Mesothelial cell of epicardium (in vitro differentiated cells): Measurements from ENCODE around the gene CCDC32. TPM values are rescaled to one million over a fixed set of nuclear protein-coding genes. Genes with fewer than 3 reads are reported as not detected.

Experiments
- DNase-seq, 2 experiments: peaks; one replicate each; pipeline ENCODE4 v3.0.0; 2021; ENCODE audit warnings: low spot score in 2 of 2; ENCODE audit not compliant: unreplicated experiment in 2 of 2
- H3K27ac Mint-ChIP-seq: 2 replicates; pipeline ENCODE4 v1.8.0; 2021; ENCODE audit warnings: mixed read lengths
- H3K27me3 Mint-ChIP-seq: 2 replicates; pipeline ENCODE4 v1.8.0; 2021; ENCODE audit warnings: low read depth, mixed read lengths
- H3K36me3 Mint-ChIP-seq: 2 replicates; pipeline ENCODE4 v1.8.0; 2021; ENCODE audit warnings: mixed read lengths
- H3K4me1 Mint-ChIP-seq: 2 replicates; pipeline ENCODE4 v1.8.0; 2021; ENCODE audit warnings: mixed read lengths
- H3K4me3 Mint-ChIP-seq: 2 replicates; pipeline ENCODE4 v1.8.0; 2021; ENCODE audit warnings: mild to moderate bottlenecking, moderate library complexity, mixed read lengths
- H3K9me3 Mint-ChIP-seq: 2 replicates; pipeline ENCODE4 v1.8.0; 2021; ENCODE audit warnings: mixed read lengths
- total RNA-seq: library from RNA; stranded (reverse); gene quantifications from 3 replicates; pipeline ENCODE4 v1.2.1, GENCODE V29; 2021
- TF ChIP-seq, protein P1 (sequence below): fragments of 200-600 bp; sonication (generic); IDR thresholded peaks from one replicate; pipeline ENCODE4 v1.5.0; 2021; ENCODE audit warnings: antibody characterized with exemption; ENCODE audit not compliant: unreplicated experiment

The CCDC32 gene
- total RNA-seq, 1 donor from 2014 or later, result 28.8 TPM

DNA sequence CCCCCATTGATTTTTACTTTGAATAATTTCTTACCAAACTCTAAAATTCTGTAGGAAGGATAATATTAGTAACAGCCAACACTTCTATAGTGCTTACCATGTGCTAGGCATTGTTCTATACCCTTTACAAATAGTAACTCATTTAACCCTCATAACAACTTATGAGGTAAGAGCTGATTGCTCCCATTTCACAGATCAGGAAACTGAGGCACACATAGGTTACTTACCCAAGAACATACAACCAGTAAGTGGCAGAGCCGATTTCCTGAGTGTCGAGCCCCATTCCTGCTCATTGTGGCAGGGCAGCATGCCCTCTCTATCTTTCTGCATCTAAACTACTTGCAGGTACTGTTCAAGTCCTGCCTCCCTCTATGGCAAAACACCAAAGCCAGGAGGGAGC is 9.0 kb downstream of the CCDC32 start:
- no peaks in the 10 kb centered on the region for H3K9me3 Mint-ChIP-seq
- peaks cover 8% of the 10 kb centered on the region for H3K4me1 Mint-ChIP-seq
- peaks cover 33% of the 10 kb centered on the region for H3K36me3 Mint-ChIP-seq
- TF ChIP-seq, protein P1, sequence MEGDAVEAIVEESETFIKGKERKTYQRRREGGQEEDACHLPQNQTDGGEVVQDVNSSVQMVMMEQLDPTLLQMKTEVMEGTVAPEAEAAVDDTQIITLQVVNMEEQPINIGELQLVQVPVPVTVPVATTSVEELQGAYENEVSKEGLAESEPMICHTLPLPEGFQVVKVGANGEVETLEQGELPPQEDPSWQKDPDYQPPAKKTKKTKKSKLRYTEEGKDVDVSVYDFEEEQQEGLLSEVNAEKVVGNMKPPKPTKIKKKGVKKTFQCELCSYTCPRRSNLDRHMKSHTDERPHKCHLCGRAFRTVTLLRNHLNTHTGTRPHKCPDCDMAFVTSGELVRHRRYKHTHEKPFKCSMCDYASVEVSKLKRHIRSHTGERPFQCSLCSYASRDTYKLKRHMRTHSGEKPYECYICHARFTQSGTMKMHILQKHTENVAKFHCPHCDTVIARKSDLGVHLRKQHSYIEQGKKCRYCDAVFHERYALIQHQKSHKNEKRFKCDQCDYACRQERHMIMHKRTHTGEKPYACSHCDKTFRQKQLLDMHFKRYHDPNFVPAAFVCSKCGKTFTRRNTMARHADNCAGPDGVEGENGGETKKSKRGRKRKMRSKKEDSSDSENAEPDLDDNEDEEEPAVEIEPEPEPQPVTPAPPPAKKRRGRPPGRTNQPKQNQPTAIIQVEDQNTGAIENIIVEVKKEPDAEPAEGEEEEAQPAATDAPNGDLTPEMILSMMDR, result no peak
- DNase-seq, result no peak
- H3K27ac Mint-ChIP-seq, result no peak overlapping the region
- no peak overlapping the region for H3K4me3 Mint-ChIP-seq
- no peaks in the 10 kb centered on the region for H3K27me3 Mint-ChIP-seq

DNA sequence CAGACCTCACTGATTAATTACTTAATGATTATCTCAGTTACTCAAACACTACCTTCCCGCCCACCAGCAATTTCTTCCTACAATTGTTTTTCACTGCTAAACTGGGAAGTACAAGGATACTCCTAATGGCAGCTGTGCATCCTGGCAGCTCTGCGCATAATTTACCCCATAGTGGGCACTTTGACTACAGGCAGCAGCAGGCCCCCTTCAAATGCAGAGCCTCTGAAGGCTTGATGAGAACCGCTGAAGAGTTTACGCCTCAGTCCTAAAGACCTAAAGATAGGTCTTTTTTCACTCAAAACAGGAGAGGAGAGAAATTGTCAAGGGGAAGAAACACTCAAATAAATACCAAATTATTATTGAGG is 10.7 kb downstream of the CCDC32 start:
- no peaks in the 10 kb centered on the region for H3K27me3 Mint-ChIP-seq
- H3K9me3 Mint-ChIP-seq, result no peaks in the 10 kb centered on the region
- H3K36me3 Mint-ChIP-seq, result peaks cover 29% of the 10 kb centered on the region
- DNase-seq, result no peak
- no peak overlapping the region for H3K27ac Mint-ChIP-seq
- peaks cover 7% of the 10 kb centered on the region for H3K4me1 Mint-ChIP-seq
- TF ChIP-seq, protein P1, result no peak
- H3K4me3 Mint-ChIP-seq, result no peak overlapping the region

DNA sequence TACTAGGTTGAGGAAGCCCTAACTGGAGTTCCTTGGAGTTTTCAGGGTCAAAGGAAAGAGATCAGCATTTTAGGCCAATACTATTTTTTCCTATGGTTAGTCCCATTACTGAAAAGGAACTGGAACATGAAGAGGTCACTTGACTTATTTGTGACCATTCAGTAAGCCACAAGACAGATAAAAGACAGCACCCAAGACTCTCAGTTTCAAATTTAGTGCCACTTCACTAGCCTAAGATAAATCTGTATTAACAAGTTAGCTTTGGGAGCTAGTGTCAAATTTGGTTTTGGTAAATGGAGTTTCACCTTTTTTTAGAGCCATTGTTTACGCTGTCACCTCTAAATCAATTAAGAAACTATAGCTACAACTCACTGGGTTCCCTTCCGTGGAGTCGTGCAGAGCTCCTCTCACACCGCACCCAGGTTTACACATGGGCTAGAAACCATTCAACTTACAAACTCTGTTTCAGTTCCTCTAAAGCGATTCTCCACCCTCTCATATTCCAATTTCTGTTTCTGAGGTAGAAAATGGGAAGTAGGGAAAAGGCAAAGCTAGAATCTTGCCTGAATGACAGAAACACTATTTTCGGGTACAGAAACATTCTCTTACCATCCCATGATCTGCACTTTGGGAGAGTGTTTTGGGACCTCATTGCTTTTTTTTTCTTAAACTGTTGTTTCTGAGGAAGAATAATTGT is 14.4 kb downstream of the CCDC32 start:
- H3K4me1 Mint-ChIP-seq, result no peaks in the 10 kb centered on the region
- peaks cover 18% of the 10 kb centered on the region for H3K36me3 Mint-ChIP-seq
- H3K27me3 Mint-ChIP-seq, result no peaks in the 10 kb centered on the region
- DNase-seq, result no peak
- H3K4me3 Mint-ChIP-seq, result no peak overlapping the region
- H3K9me3 Mint-ChIP-seq, result no peaks in the 10 kb centered on the region
- no peak overlapping the region for H3K27ac Mint-ChIP-seq
- TF ChIP-seq, protein P1, result no peak

DNA sequence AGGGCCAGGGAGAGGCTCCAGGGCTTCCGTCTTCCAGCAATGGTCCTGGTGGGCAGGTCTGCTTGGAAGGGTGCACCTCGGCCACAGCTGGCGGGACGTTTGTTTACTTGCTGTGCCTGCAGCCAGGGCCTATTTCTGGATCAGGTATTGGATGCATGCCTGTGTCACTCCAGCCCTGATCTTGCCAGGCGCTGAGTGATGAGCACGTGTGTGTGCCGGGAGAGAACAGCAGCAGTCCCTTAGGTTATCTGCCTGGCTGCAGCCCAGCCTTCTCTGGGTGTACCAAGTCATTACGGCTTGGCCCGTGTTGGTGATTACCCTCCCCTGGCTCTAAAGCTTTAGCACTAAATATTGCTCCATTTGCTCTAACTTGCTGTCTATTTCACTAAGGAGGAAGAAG is 14.9 kb downstream of the CCDC32 start:
- no peak overlapping the region for H3K4me3 Mint-ChIP-seq
- H3K27me3 Mint-ChIP-seq, result no peaks in the 10 kb centered on the region
- H3K36me3 Mint-ChIP-seq, result peaks cover 12% of the 10 kb centered on the region
- no peaks in the 10 kb centered on the region for H3K4me1 Mint-ChIP-seq
- TF ChIP-seq, protein P1, result no peak
- no peak overlapping the region for H3K27ac Mint-ChIP-seq
- H3K9me3 Mint-ChIP-seq, result no peaks in the 10 kb centered on the region
- DNase-seq, result no peak

DNA sequence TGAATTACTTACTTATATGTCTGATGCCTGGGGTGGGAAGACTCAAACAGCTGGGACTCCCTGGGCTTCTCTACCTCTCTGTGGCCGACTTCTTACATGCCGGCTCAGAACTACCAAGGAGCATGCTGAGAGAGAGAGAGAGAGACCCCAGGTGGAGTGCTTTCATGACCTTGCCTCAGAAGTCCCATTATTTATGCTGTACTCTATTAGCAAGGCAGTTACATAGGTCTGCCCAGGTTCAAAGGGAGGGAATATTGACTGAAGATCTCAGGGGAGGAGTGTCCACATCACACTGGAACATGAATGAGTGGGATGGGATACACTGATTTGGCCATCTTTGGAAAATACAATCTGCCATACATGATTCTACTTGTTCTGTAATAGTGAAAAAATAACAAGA is 16.2 kb downstream of the CCDC32 start:
- no peak overlapping the region for H3K27ac Mint-ChIP-seq
- no peak for DNase-seq
- H3K4me3 Mint-ChIP-seq, result no peak overlapping the region
- no peaks in the 10 kb centered on the region for H3K27me3 Mint-ChIP-seq
- TF ChIP-seq, protein P1, result no peak
- H3K36me3 Mint-ChIP-seq, result peaks cover 9% of the 10 kb centered on the region
- H3K4me1 Mint-ChIP-seq, result no peaks in the 10 kb centered on the region
- H3K9me3 Mint-ChIP-seq, result no peaks in the 10 kb centered on the region

DNA sequence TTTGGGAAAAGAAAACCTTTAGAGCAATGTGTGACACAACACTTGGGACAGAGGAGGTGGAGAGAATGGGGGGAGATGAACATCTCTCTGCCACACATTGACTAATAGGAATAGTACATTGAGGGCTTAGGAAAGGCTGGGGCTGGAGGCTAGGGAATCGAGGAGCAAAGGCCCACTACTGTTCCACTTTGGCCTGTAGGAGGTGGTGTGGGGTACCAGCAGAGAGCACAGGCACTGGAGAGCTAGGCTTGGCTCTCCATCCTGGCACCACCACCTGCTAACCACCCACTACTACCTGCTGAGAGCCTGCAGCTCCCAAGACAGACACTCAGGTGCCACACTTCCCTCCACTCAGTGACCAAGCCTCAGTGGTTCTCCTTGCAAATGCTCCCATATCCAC is 19.4 kb downstream of the CCDC32 start:
- H3K4me3 Mint-ChIP-seq, result no peak overlapping the region
- no peak overlapping the region for H3K27ac Mint-ChIP-seq
- no peaks in the 10 kb centered on the region for H3K4me1 Mint-ChIP-seq
- no peak for DNase-seq
- H3K9me3 Mint-ChIP-seq, result no peaks in the 10 kb centered on the region
- TF ChIP-seq, protein P1, result no peak
- H3K36me3 Mint-ChIP-seq, result peaks cover 1% of the 10 kb centered on the region
- no peaks in the 10 kb centered on the region for H3K27me3 Mint-ChIP-seq
